Measurements from ENCODE around the gene JCAD.
"Not testable (repeated sequence)": the region's sequence is repeated elsewhere in the genome, so short reads cannot be mapped to it uniquely, and the experiment has no call there.

Gene JCAD

GRCh38 chr10:30059209-30060107 is at the start of gene JCAD:
TSS of gene JCAD (minus strand) at chr10:30059586. CDS start at chr10:30047812, 11,774 bp downstream.
- Histone ChIP-seq H3K27ac (ENCODE audit: low read depth, low read length) (peak within 1 kb of the TSS; percentile 27), H3K4me1 (ENCODE audit: control insufficient read depth, insufficient read depth, low read length) (peaks cover 46% of the 10 kb centered on the region), H3K4me3 (ENCODE audit: low read depth, low read length) (peak within 1 kb of the TSS; percentile 64), H3K27me3 (ENCODE audit: control insufficient read depth, insufficient read depth, low read length) (peaks cover 40% of the 10 kb centered on the region), H3K9me3 (ENCODE audit: control insufficient read depth, insufficient read depth, low read length) (no peaks in the 10 kb centered on the region), H3K9ac (ENCODE audit: low read depth, low read length) (no peak within 1 kb of the TSS), H3K36me3 (ENCODE audit: control insufficient read depth, insufficient read depth, low read length) (no peaks in the 10 kb centered on the region)

- Histone ChIP-seq H3K4me3 (ENCODE audit: low read depth, low read length) (no peak overlapping the region), H3K27me3 (ENCODE audit: control insufficient read depth, insufficient read depth, low read length) (no peaks in the 10 kb centered on the region), H3K27ac (ENCODE audit: low read depth, low read length) (no peak overlapping the region), H3K9ac (ENCODE audit: low read depth, low read length) (no peak overlapping the region), H3K9me3 (ENCODE audit: control insufficient read depth, insufficient read depth, low read length) (no peaks in the 10 kb centered on the region), H3K4me1 (ENCODE audit: control insufficient read depth, insufficient read depth, low read length) (no peaks in the 10 kb centered on the region), H3K36me3 (ENCODE audit: control insufficient read depth, insufficient read depth, low read length) (no peaks in the 10 kb centered on the region)
These were observed 47.6 kb upstream of the JCAD start for GRCh38 chr10:30106987-30107386.

- Histone ChIP-seq H3K9ac (ENCODE audit: low read depth, low read length) (no peak overlapping the region), H3K9me3 (ENCODE audit: control insufficient read depth, insufficient read depth, low read length) (no peaks in the 10 kb centered on the region), H3K27me3 (ENCODE audit: control insufficient read depth, insufficient read depth, low read length) (no peaks in the 10 kb centered on the region), H3K36me3 (ENCODE audit: control insufficient read depth, insufficient read depth, low read length) (no peaks in the 10 kb centered on the region), H3K4me1 (ENCODE audit: control insufficient read depth, insufficient read depth, low read length) (no peaks in the 10 kb centered on the region), H3K4me3 (ENCODE audit: low read depth, low read length) (no peak overlapping the region), H3K27ac (ENCODE audit: low read depth, low read length) (no peak overlapping the region)
These were observed 44.4 kb upstream of the JCAD start for GRCh38 chr10:30103595-30104320.

- H3K27ac ChIP-seq (ENCODE audit: low read depth, low read length); H3K36me3 ChIP-seq (ENCODE audit: control insufficient read depth, insufficient read depth, low read length); H3K27me3 ChIP-seq (ENCODE audit: control insufficient read depth, insufficient read depth, low read length); H3K9ac ChIP-seq (ENCODE audit: low read depth, low read length); H3K4me3 ChIP-seq (ENCODE audit: low read depth, low read length); H3K4me1 ChIP-seq (ENCODE audit: control insufficient read depth, insufficient read depth, low read length); H3K9me3 ChIP-seq (ENCODE audit: control insufficient read depth, insufficient read depth, low read length): not testable (repeated sequence)
These were observed 40.3 kb upstream of the JCAD start for GRCh38 chr10:30099706-30100105.

- H3K9ac ChIP-seq (ENCODE audit: low read depth, low read length), result no peak overlapping the region
These were observed 39.7 kb upstream of the JCAD start for GRCh38 chr10:30099101-30099500.

GRCh38 chr10:30098629-30099028 is 39.2 kb upstream of the JCAD start:
- H3K27ac ChIP-seq (ENCODE audit: low read depth, low read length), result no peak overlapping the region
- H3K4me1 ChIP-seq (ENCODE audit: control insufficient read depth, insufficient read depth, low read length), result no peaks in the 10 kb centered on the region
- H3K4me3 ChIP-seq (ENCODE audit: low read depth, low read length), result no peak overlapping the region
- no peaks in the 10 kb centered on the region for H3K36me3 ChIP-seq (ENCODE audit: control insufficient read depth, insufficient read depth, low read length)
- no peak overlapping the region for H3K9ac ChIP-seq (ENCODE audit: low read depth, low read length)
- H3K27me3 ChIP-seq (ENCODE audit: control insufficient read depth, insufficient read depth, low read length), result no peaks in the 10 kb centered on the region
- no peaks in the 10 kb centered on the region for H3K9me3 ChIP-seq (ENCODE audit: control insufficient read depth, insufficient read depth, low read length)

More at GRCh38 chr10:30099101-30099500, 39.7 kb upstream of the JCAD start:
- no peaks in the 10 kb centered on the region for H3K36me3 ChIP-seq (ENCODE audit: control insufficient read depth, insufficient read depth, low read length)
- H3K4me1 ChIP-seq (ENCODE audit: control insufficient read depth, insufficient read depth, low read length), result no peaks in the 10 kb centered on the region
- no peaks in the 10 kb centered on the region for H3K27me3 ChIP-seq (ENCODE audit: control insufficient read depth, insufficient read depth, low read length)
- no peak overlapping the region for H3K4me3 ChIP-seq (ENCODE audit: low read depth, low read length)
- no peak overlapping the region for H3K27ac ChIP-seq (ENCODE audit: low read depth, low read length)
- H3K9me3 ChIP-seq (ENCODE audit: control insufficient read depth, insufficient read depth, low read length), result no peaks in the 10 kb centered on the region

- H3K27ac ChIP-seq (ENCODE audit: low read depth, low read length), result no peak overlapping the region
- H3K4me1 ChIP-seq (ENCODE audit: control insufficient read depth, insufficient read depth, low read length), result no peaks in the 10 kb centered on the region
- no peak overlapping the region for H3K4me3 ChIP-seq (ENCODE audit: low read depth, low read length)
- no peaks in the 10 kb centered on the region for H3K36me3 ChIP-seq (ENCODE audit: control insufficient read depth, insufficient read depth, low read length)
- no peaks in the 10 kb centered on the region for H3K27me3 ChIP-seq (ENCODE audit: control insufficient read depth, insufficient read depth, low read length)
- no peak overlapping the region for H3K9ac ChIP-seq (ENCODE audit: low read depth, low read length)
- no peaks in the 10 kb centered on the region for H3K9me3 ChIP-seq (ENCODE audit: control insufficient read depth, insufficient read depth, low read length)
These were observed 37.2 kb upstream of the JCAD start for GRCh38 chr10:30096564-30096963.

- Histone ChIP-seq H3K9me3 (ENCODE audit: control insufficient read depth, insufficient read depth, low read length) (no peaks in the 10 kb centered on the region), H3K27ac (ENCODE audit: low read depth, low read length) (no peak overlapping the region), H3K4me1 (ENCODE audit: control insufficient read depth, insufficient read depth, low read length) (no peaks in the 10 kb centered on the region), H3K4me3 (ENCODE audit: low read depth, low read length) (no peak overlapping the region), H3K9ac (ENCODE audit: low read depth, low read length) (no peak overlapping the region), H3K27me3 (ENCODE audit: control insufficient read depth, insufficient read depth, low read length) (no peaks in the 10 kb centered on the region), H3K36me3 (ENCODE audit: control insufficient read depth, insufficient read depth, low read length) (no peaks in the 10 kb centered on the region)
These were observed 36.4 kb upstream of the JCAD start for GRCh38 chr10:30095631-30096422.

- Histone ChIP-seq H3K9ac (ENCODE audit: low read depth, low read length) (no peak overlapping the region), H3K27me3 (ENCODE audit: control insufficient read depth, insufficient read depth, low read length) (no peaks in the 10 kb centered on the region), H3K27ac (ENCODE audit: low read depth, low read length) (no peak overlapping the region), H3K36me3 (ENCODE audit: control insufficient read depth, insufficient read depth, low read length) (no peaks in the 10 kb centered on the region), H3K4me3 (ENCODE audit: low read depth, low read length) (no peak overlapping the region), H3K4me1 (ENCODE audit: control insufficient read depth, insufficient read depth, low read length) (no peaks in the 10 kb centered on the region), H3K9me3 (ENCODE audit: control insufficient read depth, insufficient read depth, low read length) (no peaks in the 10 kb centered on the region)
These were observed 35.2 kb upstream of the JCAD start for GRCh38 chr10:30094601-30095000.

- H3K27ac ChIP-seq (ENCODE audit: low read depth, low read length), result no peak overlapping the region
- H3K36me3 ChIP-seq (ENCODE audit: control insufficient read depth, insufficient read depth, low read length), result no peaks in the 10 kb centered on the region
- no peaks in the 10 kb centered on the region for H3K27me3 ChIP-seq (ENCODE audit: control insufficient read depth, insufficient read depth, low read length)
These were observed 34.0 kb upstream of the JCAD start for GRCh38 chr10:30093303-30093950.

More at GRCh38 chr10:30093303-30093950, 34.0 kb upstream of the JCAD start:
- no peak overlapping the region for H3K9ac ChIP-seq (ENCODE audit: low read depth, low read length)
- H3K4me1 ChIP-seq (ENCODE audit: control insufficient read depth, insufficient read depth, low read length), result no peaks in the 10 kb centered on the region
- no peaks in the 10 kb centered on the region for H3K9me3 ChIP-seq (ENCODE audit: control insufficient read depth, insufficient read depth, low read length)
- H3K4me3 ChIP-seq (ENCODE audit: low read depth, low read length), result no peak overlapping the region

Data from HUES48 (cell line).